ENCODE data around the gene LTO1.

LTO1 gene

GRCh38 chr11:69674886-69675714, at the start of gene LTO1:
TSS of gene LTO1 (minus strand) at chr11:69675353. CDS start at chr11:69675239, 114 bp downstream.
- DNase-seq (ENCODE audit: extremely low read depth in 1 of 2, low read depth in 1 of 2), result peak; percentile 86 to 97

- DNase-seq (ENCODE audit: extremely low read depth in 1 of 2, low read depth in 1 of 2), result no peak
Observed at GRCh38 chr11:69721745-69722144, 46.6 kb upstream of the LTO1 start.

GRCh38 chr11:69721106-69721505, 46.0 kb upstream of the LTO1 start:
- no peak for DNase-seq (ENCODE audit: extremely low read depth in 1 of 2, low read depth in 1 of 2)

- no peak for DNase-seq (ENCODE audit: extremely low read depth in 1 of 2, low read depth in 1 of 2)
Observed at GRCh38 chr11:69718912-69719311, 43.8 kb upstream of the LTO1 start.

GRCh38 chr11:69718147-69718546, 43.0 kb upstream of the LTO1 start:
- no peak for DNase-seq (ENCODE audit: extremely low read depth in 1 of 2, low read depth in 1 of 2)

- no peak for DNase-seq (ENCODE audit: extremely low read depth in 1 of 2, low read depth in 1 of 2)
Observed at GRCh38 chr11:69716891-69717747, 42.0 kb upstream of the LTO1 start.

GRCh38 chr11:69716099-69716498, 40.9 kb upstream of the LTO1 start:
- DNase-seq (ENCODE audit: extremely low read depth in 1 of 2, low read depth in 1 of 2), result no peak

GRCh38 chr11:69715446-69715845, 40.3 kb upstream of the LTO1 start:
- DNase-seq (ENCODE audit: extremely low read depth in 1 of 2, low read depth in 1 of 2), result no peak

- no peak for DNase-seq (ENCODE audit: extremely low read depth in 1 of 2, low read depth in 1 of 2)
Observed at GRCh38 chr11:69711822-69712801, 37.0 kb upstream of the LTO1 start.

- no peak for DNase-seq (ENCODE audit: extremely low read depth in 1 of 2, low read depth in 1 of 2)
Observed at GRCh38 chr11:69708736-69709401, 33.7 kb upstream of the LTO1 start.

- no peak for DNase-seq (ENCODE audit: extremely low read depth in 1 of 2, low read depth in 1 of 2)
Observed at GRCh38 chr11:69707176-69707575, 32.0 kb upstream of the LTO1 start.

GRCh38 chr11:69705901-69706787, 31.0 kb upstream of the LTO1 start:
- no peak for DNase-seq (ENCODE audit: extremely low read depth in 1 of 2, low read depth in 1 of 2)

- DNase-seq (ENCODE audit: extremely low read depth in 1 of 2, low read depth in 1 of 2), result no peak
Observed at GRCh38 chr11:69705351-69705811, 30.2 kb upstream of the LTO1 start.

- DNase-seq (ENCODE audit: extremely low read depth in 1 of 2, low read depth in 1 of 2), result no peak
Observed at GRCh38 chr11:69704508-69705253, 29.5 kb upstream of the LTO1 start.

GRCh38 chr11:69703768-69704507, 28.8 kb upstream of the LTO1 start, which contains the start of gene FGF19:
TSS of gene FGF19 (minus strand) at chr11:69704022. CDS start at chr11:69703876, 146 bp downstream.
- DNase-seq (ENCODE audit: extremely low read depth in 1 of 2, low read depth in 1 of 2), result no peak

- no peak for DNase-seq (ENCODE audit: extremely low read depth in 1 of 2, low read depth in 1 of 2)
Observed at GRCh38 chr11:69703453-69703767, 28.3 kb upstream of the LTO1 start.

- no peak for DNase-seq (ENCODE audit: extremely low read depth in 1 of 2, low read depth in 1 of 2)
Observed at GRCh38 chr11:69702769-69703452, 27.8 kb upstream of the LTO1 start.

Data from activated CD8-positive, alpha-beta memory T cell treated with anti-CD3 and anti-CD28 coated beads for 1 hour (primary cell).